Endothelial cell of umbilical vein (primary cell): Measurements from ENCODE around the gene SPAG16. TPM values are rescaled to one million over a fixed set of nuclear protein-coding genes. Genes with fewer than 3 reads are reported as not detected.

Experiments
- BruUV-seq: library from RNA; stranded (reverse); fragments of 400-500 nt; replicated peaks from 2 replicates; lab custom pipeline; 2021; lab: Mats Ljungman, UMichigan
- CTCF ChIA-PET: fragments of 300-600, 350-600 bp; sonication (Branson Sonifier 250); formaldehyde crosslinking; loops from one replicate; lab custom pipeline; 2021; ENCODE audit warnings: antibody characterized with exemption, inconsistent platforms; lab: Charles Lee
- POLR2A ChIA-PET: fragments of 300-600, 350-600 bp; sonication (Branson Sonifier 250); formaldehyde crosslinking; loops from one replicate; lab custom pipeline; 2021; ENCODE audit warnings: antibody characterized with exemption, inconsistent platforms; lab: Charles Lee
- DNase-seq: peaks from one replicate; pipeline ENCODE4 v3.0.0-alpha.2; 2011; ENCODE audit warnings: low read depth, low spot score
- FAIRE-seq: peaks from 2 replicates; lab custom pipeline; 2011; peaks lifted over from hg19 to GRCh38; lab: Jason Lieb, UNC
- H2AFZ ChIP-seq: 2 replicates; pipeline ENCODE4 v1.6.0; 2012; ENCODE audit warnings: low read depth, low read length, control low read depth, inconsistent platforms
- H3K27ac ChIP-seq: 2 replicates; pipeline ENCODE4 v1.5.1; 2011; ENCODE audit warnings: low read depth, mild to moderate bottlenecking, control low read depth, low read length, moderate library complexity; ENCODE audit not compliant: insufficient read depth
- H3K27me3 ChIP-seq, 2 experiments: 2 replicates each; pipeline versions ENCODE4 v1.6.0 to v1.6.1; 2011; ENCODE audit warnings: low read length in 2 of 2, mixed read lengths in 1 of 2; ENCODE audit not compliant: control insufficient read depth in 2 of 2, insufficient read depth in 2 of 2
- H3K36me3 ChIP-seq, 2 experiments: 2 replicates in 1 of 2; 3 replicates in 1 of 2; pipeline ENCODE4 v1.5.1; 2011; ENCODE audit warnings: low read length in 2 of 2, mild to moderate bottlenecking in 1 of 2, moderate library complexity in 1 of 2; ENCODE audit not compliant: control insufficient read depth in 2 of 2, insufficient read depth in 2 of 2; ENCODE audit errors: extremely low read depth in 1 of 2
- H3K4me1 ChIP-seq: 3 replicates; pipeline ENCODE4 v1.5.1; 2011; ENCODE audit warnings: mild to moderate bottlenecking, low read length; ENCODE audit not compliant: control insufficient read depth, insufficient read depth; ENCODE audit errors: extremely low read depth
- H3K4me2 ChIP-seq: 2 replicates; pipeline ENCODE4 v1.6.1; 2011; ENCODE audit warnings: low read length, control low read depth, mixed read lengths; ENCODE audit not compliant: insufficient read depth
- H3K4me3 ChIP-seq, 3 experiments: fragments of 200-600 bp in 1 of 3; sonication (generic), shearing (Covaris generic) in 1 of 3; replicated peaks in 1 of 3; 2 replicates each; pipeline ENCODE4 v1.5.1; 2011 to 2016; ENCODE audit warnings: control low read depth in 3 of 3, low read length in 3 of 3, mild to moderate bottlenecking in 2 of 3, inconsistent platforms in 1 of 3, low read depth in 1 of 3, moderate library complexity in 1 of 3; ENCODE audit not compliant: insufficient read depth in 1 of 3
- H3K79me2 ChIP-seq: 2 replicates; pipeline ENCODE4 v1.6.0; 2012; ENCODE audit warnings: low read length, inconsistent platforms; ENCODE audit not compliant: control insufficient read depth, insufficient read depth
- H3K9ac ChIP-seq: replicated peaks from 2 replicates; pipeline ENCODE3; 2011; ENCODE audit warnings: low read length, control low read depth; ENCODE audit not compliant: insufficient read depth; ENCODE audit errors: extremely low read depth
- H3K9me1 ChIP-seq: replicated peaks from 3 replicates; pipeline ENCODE4 v1.6.0; 2011; ENCODE audit warnings: mild to moderate bottlenecking, low read length; ENCODE audit not compliant: control insufficient read depth, insufficient read depth; ENCODE audit errors: extremely low read depth
- H3K9me3 ChIP-seq: replicated peaks from 2 replicates; pipeline ENCODE4 v1.5.1; 2012; ENCODE audit warnings: low read length, inconsistent platforms; ENCODE audit not compliant: control insufficient read depth, insufficient read depth
- H4K20me1 ChIP-seq: replicated peaks from 2 replicates; pipeline ENCODE3; 2011; ENCODE audit warnings: mild to moderate bottlenecking, low read length; ENCODE audit not compliant: control insufficient read depth, insufficient read depth; ENCODE audit errors: extremely low read depth
- EZH2 ChIP-seq: IDR thresholded peaks from 2 replicates; pipeline ENCODE4 v1.6.1; 2012; ENCODE audit warnings: borderline replicate concordance, low read depth, mild to moderate bottlenecking, moderate library complexity, low read length, inconsistent platforms; ENCODE audit not compliant: severe bottlenecking
- FOS ChIP-seq: IDR thresholded peaks from 2 replicates; pipeline ENCODE4 v1.6.1; 2011; ENCODE audit warnings: mild to moderate bottlenecking, low read length, moderate library complexity, borderline replicate concordance; ENCODE audit not compliant: insufficient read depth
- GATA2 ChIP-seq: IDR thresholded peaks from 2 replicates; pipeline ENCODE4 v1.7.0; 2011; ENCODE audit warnings: low read depth, mild to moderate bottlenecking, moderate library complexity, mixed read lengths, low read length; ENCODE audit not compliant: insufficient read length, insufficient read depth
- JUN ChIP-seq: IDR thresholded peaks from 2 replicates; pipeline ENCODE4 v1.6.1; 2011; ENCODE audit warnings: borderline replicate concordance, low read depth; ENCODE audit not compliant: insufficient read length, insufficient read depth
- MYC ChIP-seq: IDR thresholded peaks from one replicate; pipeline ENCODE4 v1.6.1; 2011; ENCODE audit warnings: mild to moderate bottlenecking, low read depth, low read length
- POLR2A ChIP-seq: IDR thresholded peaks from 2 replicates; pipeline ENCODE4 v1.6.1; 2012; ENCODE audit warnings: low read depth, mild to moderate bottlenecking, control low read depth, low read length
- POLR2AphosphoS5 ChIP-seq: IDR thresholded peaks from 2 replicates; pipeline ENCODE4 v1.6.1; 2012; ENCODE audit warnings: low read depth, mild to moderate bottlenecking, control low read depth, low read length, moderate library complexity; ENCODE audit not compliant: insufficient read depth
- dilution Hi-C: fragments of 300-500 bp; cut with MboI; formaldehyde crosslinking; loops from one replicate; pipeline ENCODE4 v1.15.0; 2019; ENCODE audit warnings: low sequenced_read_pairs; ENCODE audit not compliant: extremely low pct_ligation_motif_present
- intact Hi-C: fragments of 100-400 bp; cut with micrococcal nuclease; formaldehyde crosslinking; loops from one replicate; pipeline ENCODE4 v1.10.0; 2022
- polyA plus RNA-seq, 4 experiments: library from polyadenylated mRNA; depleted of rRNA in 3 of 4; stranded (reverse) in 3 of 4; unstranded in 1 of 4; fragments of >200 nt; gene quantifications; 2 replicates each; pipeline versions ENCODE4 v1.2.1 to v1.2.3, GENCODE V29; 2011 to 2012; ENCODE audit warnings: missing spikeins in 1 of 4
- total RNA-seq: library from RNA; stranded (reverse); gene quantifications from 2 replicates; pipeline ENCODE4 v1.2.3, GENCODE V29; 2021
- TF ChIP-seq, protein P1 (sequence below): IDR thresholded peaks from 2 replicates; pipeline ENCODE4 v1.6.1; 2011; ENCODE audit not compliant: insufficient read depth, insufficient read length
- TF ChIP-seq, protein P2 (sequence below), 2 donors: IDR thresholded peaks; 1 replicate in 1 of 2; 2 replicates in 1 of 2; pipeline ENCODE4 v1.5.1; 2011; ENCODE audit warnings: low read length in 2 of 2, mild to moderate bottlenecking in 2 of 2, moderate library complexity in 2 of 2, control low read depth in 1 of 2, inconsistent platforms in 1 of 2, low read depth in 1 of 2; ENCODE audit not compliant: insufficient read depth in 1 of 2; ENCODE audit errors: extremely low read depth in 1 of 2

SPAG16 gene
- total and polyA plus RNA-seq, 2 donors (not counting 3 experiments of a cell fraction or from before 2014, with no cell fraction given) = 4.0 to 7.7 TPM

DNA sequence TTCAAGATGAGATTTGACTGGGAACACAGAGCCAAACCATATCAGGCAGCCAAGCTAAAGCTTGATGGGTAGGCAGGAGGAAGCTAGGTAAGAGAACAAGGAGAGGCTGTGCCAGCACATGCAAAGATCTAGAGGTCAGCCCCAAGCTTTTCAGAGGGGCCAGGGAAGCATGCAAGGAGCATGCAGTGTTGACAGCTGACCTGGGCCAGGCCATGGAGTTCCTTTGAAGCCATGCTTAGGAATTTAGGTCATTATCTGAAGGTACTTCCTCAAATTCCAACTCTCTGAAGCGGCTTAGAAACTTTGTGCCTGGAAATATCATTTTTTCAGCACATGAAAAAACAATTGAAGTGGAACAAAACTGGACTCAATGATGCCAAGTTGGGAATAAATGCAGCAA lies 130.8 kb downstream of the SPAG16 start:
- dilution Hi-C loops = no loop called here
- Histone ChIP-seq H3K9me1 (no peaks in the 10 kb centered on the region), H2AFZ (no peak overlapping the region), H3K27ac (no peak overlapping the region), H3K9ac (no peak overlapping the region), H3K36me3 (no peaks in the 10 kb centered on the region), H3K4me3 (no peak overlapping the region), H3K27me3 (no peaks in the 10 kb centered on the region), H3K79me2 (no peaks in the 10 kb centered on the region), H4K20me1 (no peaks in the 10 kb centered on the region), H3K4me1 (no peaks in the 10 kb centered on the region), H3K4me2 (no peak overlapping the region), H3K9me3 (no peaks in the 10 kb centered on the region)
- ChIA-PET CTCF (no interaction called here), POLR2A (no interaction called here)
- FAIRE-seq = no peak
- TF ChIP-seq, protein P1, sequence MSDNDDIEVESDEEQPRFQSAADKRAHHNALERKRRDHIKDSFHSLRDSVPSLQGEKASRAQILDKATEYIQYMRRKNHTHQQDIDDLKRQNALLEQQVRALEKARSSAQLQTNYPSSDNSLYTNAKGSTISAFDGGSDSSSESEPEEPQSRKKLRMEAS = no peak
- TF ChIP-seq FOS (no peak), MYC (no peak), JUN (no peak)
- no peak for DNase-seq
- intact Hi-C loops = no loop called here
- no TSS peak for BruUV-seq

DNA sequence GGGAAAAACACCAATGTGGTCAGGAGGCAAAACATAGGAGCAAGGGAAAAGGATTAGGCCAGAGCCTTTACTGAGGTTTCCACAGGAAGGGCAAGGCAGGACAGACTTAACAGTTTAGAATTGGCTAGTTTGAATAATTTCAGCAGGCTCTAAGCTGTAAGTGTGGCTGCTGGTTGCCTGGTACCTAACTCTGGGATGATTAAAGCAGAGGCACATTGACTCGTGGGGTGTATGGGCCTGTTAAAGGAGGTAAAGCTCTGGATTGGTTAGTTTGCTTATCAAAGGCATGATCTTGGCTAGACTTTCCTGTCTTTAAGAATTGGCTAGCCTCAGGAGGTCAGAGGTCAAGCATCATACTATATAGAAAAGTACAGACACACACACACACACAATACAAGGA lies 132.6 kb downstream of the SPAG16 start:
- Histone ChIP-seq H3K36me3 (no peaks in the 10 kb centered on the region), H2AFZ (no peak overlapping the region), H3K27me3 (no peaks in the 10 kb centered on the region), H3K9me3 (no peaks in the 10 kb centered on the region), H3K27ac (no peak overlapping the region), H3K79me2 (no peaks in the 10 kb centered on the region), H3K9ac (no peak overlapping the region), H3K9me1 (no peaks in the 10 kb centered on the region), H4K20me1 (no peaks in the 10 kb centered on the region), H3K4me1 (no peaks in the 10 kb centered on the region), H3K4me2 (no peak overlapping the region), H3K4me3 (no peak overlapping the region)
- TF ChIP-seq, protein P1 = no peak
- TF ChIP-seq GATA2 (no peak), POLR2AphosphoS5 (no peak), FOS (no peak), MYC (no peak), POLR2A (no peak), JUN (no peak), EZH2 (no peak)
- TF ChIP-seq, protein P2, sequence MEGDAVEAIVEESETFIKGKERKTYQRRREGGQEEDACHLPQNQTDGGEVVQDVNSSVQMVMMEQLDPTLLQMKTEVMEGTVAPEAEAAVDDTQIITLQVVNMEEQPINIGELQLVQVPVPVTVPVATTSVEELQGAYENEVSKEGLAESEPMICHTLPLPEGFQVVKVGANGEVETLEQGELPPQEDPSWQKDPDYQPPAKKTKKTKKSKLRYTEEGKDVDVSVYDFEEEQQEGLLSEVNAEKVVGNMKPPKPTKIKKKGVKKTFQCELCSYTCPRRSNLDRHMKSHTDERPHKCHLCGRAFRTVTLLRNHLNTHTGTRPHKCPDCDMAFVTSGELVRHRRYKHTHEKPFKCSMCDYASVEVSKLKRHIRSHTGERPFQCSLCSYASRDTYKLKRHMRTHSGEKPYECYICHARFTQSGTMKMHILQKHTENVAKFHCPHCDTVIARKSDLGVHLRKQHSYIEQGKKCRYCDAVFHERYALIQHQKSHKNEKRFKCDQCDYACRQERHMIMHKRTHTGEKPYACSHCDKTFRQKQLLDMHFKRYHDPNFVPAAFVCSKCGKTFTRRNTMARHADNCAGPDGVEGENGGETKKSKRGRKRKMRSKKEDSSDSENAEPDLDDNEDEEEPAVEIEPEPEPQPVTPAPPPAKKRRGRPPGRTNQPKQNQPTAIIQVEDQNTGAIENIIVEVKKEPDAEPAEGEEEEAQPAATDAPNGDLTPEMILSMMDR (IDR thresholded peaks at IDR 0.05; ENCODE audit: extremely low read depth in 1 of 2, insufficient read depth in 1 of 2, low read depth in 1 of 2, low read length in 2 of 2) = no peak
- dilution Hi-C loops (no loop called here), intact Hi-C loops (no loop called here)
- POLR2A ChIA-PET = no interaction called here
- CTCF ChIA-PET = no interaction called here
- no TSS peak for BruUV-seq
- FAIRE-seq = no peak
- no peak for DNase-seq
